HepG2 (cell line): ENCODE results near the gene SLC25A15. TPM values are rescaled to one million over a fixed set of nuclear protein-coding genes. Genes with fewer than 3 reads are reported as not detected.

ENCODE experiments used
- ATAC-seq: fragments of 200-7000 bp; cut with Tn5 transposase; 3 replicates; pipeline ENCODE4 v1.9.1; 2020; ENCODE audit warnings: mild to moderate bottlenecking, moderate library complexity
- BruUV-seq: library from RNA; stranded (reverse); fragments of 400-500 nt; replicated peaks from 2 replicates; lab custom pipeline; 2021; lab: Mats Ljungman, UMichigan
- CTCF ChIA-PET: fragments of 300-600 bp; formaldehyde crosslinking; extraction: SDS; loops from one replicate; lab custom pipeline; 2021; ENCODE audit warnings: low total read pairs, inconsistent platforms, low intra/inter-chr PET ratio; lab: Yijun Ruan, JAX
- POLR2A ChIA-PET: fragments of 350-600 bp; sonication (Branson Sonifier 250); formaldehyde crosslinking; loops from one replicate; lab custom pipeline; 2020; ENCODE audit warnings: antibody characterized with exemption, inconsistent platforms; lab: Yijun Ruan, JAX
- DNase-seq: peaks from one replicate; pipeline ENCODE4 v3.0.0-alpha.2; 2015; ENCODE audit warnings: low spot score
- FAIRE-seq: peaks from 3 replicates; lab custom pipeline; 2011; peaks lifted over from hg19 to GRCh38; lab: Jason Lieb, UNC
- H2AFZ ChIP-seq: one replicate; pipeline ENCODE4 v1.6.1; 2011; ENCODE audit warnings: low read length, inconsistent platforms
- H3K27ac ChIP-seq: fragments of 300-600 bp; 3 replicates; pipeline ENCODE4 v1.8.0; 2011; ENCODE audit warnings: mixed run types, mild to moderate bottlenecking, mixed read lengths, low read length, inconsistent platforms; ENCODE audit not compliant: insufficient read depth; ENCODE audit errors: extremely low read length
- H3K27me3 ChIP-seq, 2 experiments: fragments of 200-600 bp in 1 of 2; 2 replicates in 1 of 2; 3 replicates in 1 of 2; pipeline versions ENCODE4 v1.6.0 to v1.8.0; 2011; ENCODE audit warnings: low read length in 2 of 2, mild to moderate bottlenecking in 2 of 2, moderate library complexity in 2 of 2, inconsistent platforms in 1 of 2; ENCODE audit not compliant: insufficient read depth in 2 of 2, control insufficient read depth in 1 of 2
- H3K36me3 ChIP-seq, 2 experiments: fragments of 200-600 bp in 1 of 2; replicated peaks in 1 of 2; 2 replicates in 1 of 2; 3 replicates in 1 of 2; pipeline versions ENCODE4 v1.5.1 to v1.8.0; 2011; ENCODE audit warnings: low read length in 2 of 2, inconsistent platforms in 1 of 2; ENCODE audit not compliant: insufficient read depth in 2 of 2, control insufficient read depth in 1 of 2
- H3K4me1 ChIP-seq: 2 replicates; pipeline ENCODE4 v1.5.1; 2012; ENCODE audit warnings: low read length, inconsistent platforms; ENCODE audit not compliant: insufficient read depth
- H3K4me2 ChIP-seq: 2 replicates; pipeline ENCODE4 v1.6.0; 2011; ENCODE audit warnings: low read depth, low read length, inconsistent platforms
- H3K4me3 ChIP-seq, 3 experiments: fragments of 200-600 bp in 1 of 3; sonication (generic), shearing (Covaris generic) in 1 of 3; replicated peaks in 1 of 3; 2 replicates each; pipeline ENCODE4 v1.5.1; 2011 to 2016; ENCODE audit warnings: low read length in 3 of 3, inconsistent platforms in 2 of 3, low read depth in 2 of 3, mild to moderate bottlenecking in 2 of 3, control low read depth in 1 of 3, mixed read lengths in 1 of 3; ENCODE audit not compliant: insufficient read depth in 1 of 3
- H3K79me2 ChIP-seq: one replicate; pipeline ENCODE4 v1.6.1; 2011; ENCODE audit warnings: low read length, inconsistent platforms; ENCODE audit not compliant: insufficient read depth
- H3K9ac ChIP-seq: 2 replicates; pipeline ENCODE4 v1.6.0; 2011; ENCODE audit warnings: mild to moderate bottlenecking, low read depth, low read length, inconsistent platforms; ENCODE audit not compliant: insufficient read depth
- H3K9me3 ChIP-seq: 2 replicates; pipeline ENCODE4 v1.5.1; 2012; ENCODE audit warnings: mild to moderate bottlenecking, low read length
- H4K20me1 ChIP-seq: 2 replicates; pipeline ENCODE4 v1.6.0; 2011; ENCODE audit warnings: inconsistent platforms, mild to moderate bottlenecking, low read length, moderate library complexity; ENCODE audit not compliant: insufficient read depth
- CEBPB ChIP-seq: IDR thresholded peaks from 2 replicates; pipeline ENCODE4 v1.6.1; 2011; ENCODE audit warnings: low read depth, low read length, improper control_type of control experiment, borderline replicate concordance
- RBM22 ChIP-seq: fragments of 200-400 bp; formaldehyde crosslinking; optimal IDR thresholded peaks from 2 replicates; pipeline ENCODE3; 2017; ENCODE audit warnings: mild to moderate bottlenecking, low read length, moderate library complexity
- REXO4 ChIP-seq: sonication (generic); formaldehyde crosslinking; IDR thresholded peaks from 2 replicates; pipeline ENCODE4 v1.8.0; 2022; ENCODE audit warnings: missing genetic modification reagents, mild to moderate bottlenecking, borderline replicate concordance
- SMARCE1 ChIP-seq: fragments of 450-650 bp; IDR thresholded peaks from 2 replicates; pipeline ENCODE4 v1.6.1; 2017; ENCODE audit warnings: borderline replicate concordance
- SNRNP70 ChIP-seq: fragments of 200-400 bp; formaldehyde crosslinking; IDR thresholded peaks from 2 replicates; pipeline ENCODE4 v1.6.1; 2017; ENCODE audit warnings: mild to moderate bottlenecking, low read depth, low read length, moderate library complexity
- SSRP1 ChIP-seq: IDR thresholded peaks from 2 replicates; pipeline ENCODE4 v1.6.1; 2016; ENCODE audit warnings: control low read depth
- ZNF224 ChIP-seq: sonication (generic); formaldehyde crosslinking; IDR thresholded peaks from 2 replicates; pipeline ENCODE4 v1.5.0; 2020; ENCODE audit warnings: mild to moderate bottlenecking, missing genetic modification reagents
- WGBS: methylation state at CpG from one replicate; pipeline ENCODE4 v1.1.6; 2017; ENCODE audit warnings: low lambda C conversion rate; 5-methylcytosine and 5-hydroxymethylcytosine counted together
- in situ Hi-C: cut with HindIII; loops from 2 replicates; pipeline ENCODE4 v1.10.0; 2017; ENCODE audit warnings: low pct_unique_long_range_greater_than_20kb; ENCODE audit not compliant: extremely low pct_ligation_motif_present
- intact Hi-C: fragments of 100-400 bp; cut with micrococcal nuclease; formaldehyde crosslinking; loops from one replicate; pipeline ENCODE4 v1.10.0; 2022; ENCODE audit not compliant: unreplicated experiment
- polyA plus RNA-seq, 8 experiments: library from polyadenylated mRNA; depleted of rRNA in 3 of 8; stranded (reverse) in 7 of 8; unstranded in 1 of 8; fragments of >200 nt; fragmentation: Illumina TruSeq in 4 of 8; extraction: Trizol in 4 of 8; gene quantifications; 2 replicates each; pipeline versions ENCODE4 v1.2.1 to v1.2.3, GENCODE V29; 2011 to 2016; ENCODE audit warnings: low read depth in 4 of 8, missing spikeins in 1 of 8, mixed read lengths in 1 of 8; ENCODE audit not compliant: insufficient read depth in 1 of 8
- total RNA-seq, 5 experiments: library from RNA; depleted of rRNA; stranded (reverse); fragments of >200 nt; fragmentation: Illumina TruSeq; extraction: Trizol; gene quantifications; 2 replicates each; pipeline ENCODE4 v1.2.3, GENCODE V29; 2016; ENCODE audit warnings: low read depth in 1 of 5
- TF ChIP-seq, protein P1 (sequence below): sonication (generic); formaldehyde crosslinking; IDR thresholded peaks from 2 replicates; pipeline ENCODE4 v1.4.0; 2020; ENCODE audit warnings: missing genetic modification reagents

SLC25A15 gene
- total and polyA plus RNA-seq, 2 of the 13 experiments (the other 11 are each of a cell fraction or from before 2014, with no cell fraction given), result 17.3 to 39.1 TPM

DNA sequence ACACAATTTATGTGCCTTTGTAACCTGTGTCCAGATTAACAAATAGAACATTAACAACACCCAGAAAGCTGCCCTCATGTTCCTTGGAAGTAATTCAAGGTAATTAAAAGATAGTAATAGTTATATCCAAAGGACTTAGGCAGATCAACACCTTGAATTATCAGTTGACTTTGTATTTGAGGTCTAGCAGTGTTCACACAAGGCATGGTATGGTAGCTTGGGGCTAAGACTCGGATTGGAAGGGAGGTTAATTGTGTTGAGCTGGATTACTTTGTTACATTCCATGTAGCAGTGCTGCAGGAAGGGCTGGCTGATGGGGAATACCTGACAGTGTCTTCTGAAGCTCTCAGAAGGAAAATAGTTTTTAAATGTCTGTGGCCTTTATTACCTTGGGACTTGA lies 16.8 kb downstream of the SLC25A15 start:
- intact Hi-C loops, result no loop called here

DNA sequence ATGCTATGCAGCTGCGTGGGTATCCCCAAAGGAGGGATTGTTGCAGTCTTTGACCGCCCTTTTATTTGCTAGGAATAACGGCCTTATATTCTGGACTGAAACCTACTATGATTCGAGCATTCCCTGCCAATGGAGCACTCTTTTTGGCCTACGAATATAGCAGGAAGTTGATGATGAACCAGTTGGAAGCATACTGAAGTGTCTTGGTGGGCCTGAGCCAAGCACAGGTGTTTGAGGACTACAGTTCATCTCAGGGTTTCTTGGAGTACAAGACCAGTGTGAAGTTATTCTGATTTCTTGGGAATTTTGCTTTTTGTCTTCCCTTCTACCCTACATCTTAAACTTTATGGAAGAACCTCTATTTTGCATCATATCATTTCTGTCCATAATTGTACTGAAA lies 20.1 kb downstream of the SLC25A15 start:
- FAIRE-seq, result no peak

More for the DNA sequence above, 16.8 kb downstream of the SLC25A15 start:
- ATAC-seq (no peak), DNase-seq (no peak), FAIRE-seq (no peak)
- POLR2A ChIA-PET, result no interaction called here
- Histone ChIP-seq H3K79me2 (no peaks in the 10 kb centered on the region), H3K9me3 (no peaks in the 10 kb centered on the region), H2AFZ (no peak overlapping the region), H3K9ac (no peak overlapping the region), H3K4me1 (peaks cover 23% of the 10 kb centered on the region), H3K4me2 (no peak overlapping the region), H3K36me3 (peaks cover 25 to 62% of the 10 kb centered on the region in 2 experiments), H4K20me1 (no peaks in the 10 kb centered on the region), H3K27ac (no peak overlapping the region), H3K4me3 (no peak overlapping the region), H3K27me3 (no peaks in the 10 kb centered on the region)
- WGBS, result 88% methylated on average over 1 of the region's 1 CpG
- in situ Hi-C loops, result no loop called here
- no TSS peak for BruUV-seq
- CTCF ChIA-PET, result no interaction called here
- TF ChIP-seq REXO4 (CRISPR knock-in tag) (no peak), SSRP1 (CRISPR knock-in tag) (no peak)

More for the DNA sequence above, 20.1 kb downstream of the SLC25A15 start:
- 92% methylated on average over 5 of the region's 5 CpGs for WGBS
- BruUV-seq, result no TSS peak
- in situ Hi-C loops (no loop called here), intact Hi-C loops (no loop called here)
- ATAC-seq (no peak), DNase-seq (no peak)
- ChIA-PET CTCF (no interaction called here), POLR2A (no interaction called here)
- Histone ChIP-seq H3K9me3 (no peaks in the 10 kb centered on the region), H3K4me1 (peaks cover 14% of the 10 kb centered on the region), H4K20me1 (no peaks in the 10 kb centered on the region), H3K27me3 (no peaks in the 10 kb centered on the region), H3K79me2 (no peaks in the 10 kb centered on the region), H3K9ac (no peak overlapping the region), H3K27ac (no peak overlapping the region), H3K4me3 (no peak overlapping the region), H2AFZ (no peak overlapping the region), H3K36me3 (peaks cover 15 to 50% of the 10 kb centered on the region in 2 experiments), H3K4me2 (no peak overlapping the region)
- TF ChIP-seq CEBPB (no peak), SMARCE1 (no peak), ZNF224 (CRISPR knock-in tag) (no peak), SNRNP70 (no peak), RBM22 (no peak)
- TF ChIP-seq, protein P1, sequence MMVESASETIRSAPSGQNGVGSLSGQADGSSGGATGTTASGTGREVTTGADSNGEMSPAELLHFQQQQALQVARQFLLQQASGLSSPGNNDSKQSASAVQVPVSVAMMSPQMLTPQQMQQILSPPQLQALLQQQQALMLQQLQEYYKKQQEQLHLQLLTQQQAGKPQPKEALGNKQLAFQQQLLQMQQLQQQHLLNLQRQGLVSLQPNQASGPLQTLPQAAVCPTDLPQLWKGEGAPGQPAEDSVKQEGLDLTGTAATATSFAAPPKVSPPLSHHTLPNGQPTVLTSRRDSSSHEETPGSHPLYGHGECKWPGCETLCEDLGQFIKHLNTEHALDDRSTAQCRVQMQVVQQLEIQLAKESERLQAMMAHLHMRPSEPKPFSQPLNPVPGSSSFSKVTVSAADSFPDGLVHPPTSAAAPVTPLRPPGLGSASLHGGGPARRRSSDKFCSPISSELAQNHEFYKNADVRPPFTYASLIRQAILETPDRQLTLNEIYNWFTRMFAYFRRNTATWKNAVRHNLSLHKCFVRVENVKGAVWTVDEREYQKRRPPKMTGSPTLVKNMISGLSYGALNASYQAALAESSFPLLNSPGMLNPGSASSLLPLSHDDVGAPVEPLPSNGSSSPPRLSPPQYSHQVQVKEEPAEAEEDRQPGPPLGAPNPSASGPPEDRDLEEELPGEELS (CRISPR knock-in tag), result no peak
